ENCODE data around the gene PLXNB3.

GRCh38 chrX:153727123-153727931 lies 36.7 kb upstream of the PLXNB3 start:
- TF ChIP-seq ZNF274 (IDR thresholded peaks at IDR 0.05; ENCODE audit: low read depth, low read length) (no peak), SUZ12 (IDR thresholded peaks at IDR 0.05; ENCODE audit: extremely low read depth, insufficient read depth, insufficient read length) (no peak), YY1 (IDR thresholded peaks at IDR 0.05; ENCODE audit: insufficient read depth, insufficient read length) (no peak)
